GM19238 (cell line): ENCODE results near the gene CD96.

Experiments used
- DNase-seq: peaks from one replicate; pipeline ENCODE4 v3.0.0; 2011; ENCODE audit warnings: low spot score; ENCODE audit not compliant: insufficient read length

CD96 gene

GRCh38 chr3:111593666-111594065, 51.7 kb downstream of the CD96 start:
- no peak for DNase-seq

DNA sequence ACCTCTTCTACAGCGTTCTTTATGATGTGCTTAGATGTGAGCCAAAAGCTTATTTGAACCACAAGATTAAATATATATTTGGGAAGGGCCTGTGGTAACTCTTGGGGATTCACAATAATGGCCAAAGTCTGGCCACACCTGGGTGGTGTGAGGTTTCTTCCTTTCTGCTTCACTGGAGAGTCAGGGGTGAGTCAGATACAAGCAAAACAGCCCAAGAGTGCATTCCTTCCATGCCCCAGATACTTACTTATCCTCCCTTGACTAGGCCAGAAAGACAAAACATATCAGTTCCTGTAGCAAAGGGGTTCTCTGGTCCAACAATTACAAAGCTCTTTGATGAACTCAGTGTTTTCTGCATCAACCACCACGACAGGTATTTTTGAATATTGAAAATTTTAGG, 52.2 kb downstream of the CD96 start:
- no peak for DNase-seq

DNA sequence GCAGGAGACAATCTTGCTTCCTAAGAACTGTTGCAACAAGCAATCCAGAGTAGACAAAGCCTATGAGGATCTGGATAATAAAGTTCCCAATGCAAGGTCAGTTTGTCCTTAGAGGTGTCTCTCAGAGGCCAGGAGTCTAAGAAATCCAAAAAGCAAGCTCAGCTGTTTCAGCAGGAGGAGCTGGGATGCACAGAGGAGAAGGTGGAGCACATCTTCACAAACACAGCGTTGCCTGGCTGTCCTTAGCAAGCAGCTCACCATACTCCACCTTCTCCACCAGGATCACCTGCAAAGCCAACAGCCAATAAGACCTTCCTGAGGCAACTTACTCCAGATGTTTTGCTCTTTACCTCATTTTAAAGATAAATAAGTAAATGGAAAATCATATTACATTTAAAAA, 52.8 kb downstream of the CD96 start:
- no peak for DNase-seq

DNA sequence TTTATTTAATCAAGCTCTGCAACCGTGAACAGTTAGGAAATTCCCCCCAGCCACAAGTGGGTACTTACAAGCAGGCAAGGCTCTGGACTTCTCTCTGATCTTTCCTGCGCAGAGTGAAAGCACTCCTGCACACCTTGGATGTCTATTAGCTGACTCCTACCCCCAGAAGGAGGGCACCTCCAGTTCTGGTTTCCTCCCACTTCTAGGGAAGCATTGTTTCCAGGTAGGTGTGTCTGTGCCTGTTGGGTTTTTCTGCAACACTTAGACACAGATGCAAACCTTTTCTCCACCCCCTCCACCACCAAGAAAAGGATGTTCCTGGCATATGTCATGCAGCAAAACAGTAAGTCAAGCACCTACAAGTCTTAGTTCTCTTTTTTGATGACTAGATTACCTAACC, 53.2 kb downstream of the CD96 start, which contains the start of gene ZBED2:
TSS of gene ZBED2 (minus strand) at position 115 of the 400 bp plus-strand sequence. CDS start 1,145 bp downstream, outside the sequence.
- no peak for DNase-seq

DNA sequence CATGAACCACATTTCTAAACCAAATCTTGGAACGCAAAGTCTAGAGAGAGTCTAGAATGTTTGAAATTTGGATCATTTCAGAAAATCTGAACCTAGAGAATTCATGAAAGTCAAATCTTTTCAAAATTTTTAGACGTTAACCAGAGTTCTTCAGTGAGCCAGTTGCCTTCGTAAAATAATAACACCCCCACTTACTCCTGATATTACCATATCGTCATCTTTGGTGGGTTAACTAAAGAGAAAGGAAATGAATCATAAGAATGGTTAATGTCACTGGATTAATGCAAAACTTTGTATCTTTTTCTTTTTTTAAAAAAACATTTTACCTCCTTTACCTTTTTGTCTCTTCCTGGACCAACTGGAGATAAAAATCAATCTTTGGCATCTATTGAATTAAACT, 54.3 kb downstream of the CD96 start:
- no peak for DNase-seq

- no peak for DNase-seq
Measured at GRCh38 chr3:111598139-111598538, 56.1 kb downstream of the CD96 start.

GRCh38 chr3:111598552-111598951, 56.6 kb downstream of the CD96 start:
- no peak for DNase-seq

- no peak for DNase-seq
Measured at GRCh38 chr3:111601810-111602209, 59.8 kb downstream of the CD96 start.

DNA sequence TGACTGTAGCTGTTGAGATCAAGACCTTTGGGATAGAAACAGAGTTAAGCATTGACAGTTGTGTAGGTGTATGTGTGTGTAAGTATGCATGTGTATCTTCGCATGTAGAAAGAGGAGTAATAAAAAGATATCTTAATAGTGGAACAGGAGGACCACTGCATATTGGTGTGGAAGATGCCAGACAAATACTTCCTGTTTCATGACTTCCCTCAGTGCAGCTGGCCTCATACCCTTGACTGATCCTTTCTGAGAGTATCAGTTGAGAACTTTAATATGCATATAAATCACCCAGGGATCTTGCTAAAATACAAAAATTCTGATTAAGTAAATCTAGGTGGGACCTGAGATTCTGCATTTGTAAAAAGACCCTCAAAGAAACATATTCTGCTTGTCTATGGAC, 61.7 kb downstream of the CD96 start:
- DNase-seq: no peak

DNA sequence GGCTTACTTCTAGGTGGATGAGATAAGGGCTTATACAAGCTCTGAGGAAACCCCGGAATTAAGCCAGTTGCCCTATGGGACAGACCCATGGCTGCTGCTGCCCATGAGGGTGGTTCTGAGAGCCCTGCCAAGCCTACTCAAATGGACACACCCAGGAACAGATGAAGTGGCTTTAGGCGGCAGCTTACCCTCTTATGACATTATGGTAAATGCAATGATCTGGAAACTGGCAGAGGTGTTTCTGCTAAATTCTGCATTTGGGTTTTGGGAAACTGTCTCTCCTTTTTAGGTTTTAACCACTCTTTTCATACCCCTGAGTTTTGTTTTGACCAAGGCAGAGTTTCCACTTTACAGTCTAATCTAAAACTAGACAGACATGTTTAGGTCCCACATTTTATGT, 62.1 kb downstream of the CD96 start:
- DNase-seq: no peak

- DNase-seq: no peak
Measured at GRCh38 chr3:111605018-111605417, 63.0 kb downstream of the CD96 start.

DNA sequence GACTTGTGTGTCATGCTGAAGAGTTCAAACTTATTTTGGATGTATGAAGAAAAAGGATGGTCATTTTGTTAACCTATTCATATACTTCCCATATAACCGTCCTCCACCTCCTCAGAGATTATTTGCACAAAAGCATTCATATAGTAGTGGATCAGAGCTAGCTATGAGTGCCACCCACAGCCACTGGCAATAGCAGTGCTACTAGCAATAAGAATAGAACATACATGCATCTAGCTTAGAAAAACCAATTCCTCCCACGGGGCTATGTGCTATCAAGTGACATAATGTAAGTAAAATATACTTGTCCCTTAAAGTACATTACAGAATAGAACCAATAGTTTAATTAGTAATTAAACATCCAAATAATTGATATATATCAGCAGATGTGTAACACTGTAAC, 63.5 kb downstream of the CD96 start:
- DNase-seq: no peak

DNA sequence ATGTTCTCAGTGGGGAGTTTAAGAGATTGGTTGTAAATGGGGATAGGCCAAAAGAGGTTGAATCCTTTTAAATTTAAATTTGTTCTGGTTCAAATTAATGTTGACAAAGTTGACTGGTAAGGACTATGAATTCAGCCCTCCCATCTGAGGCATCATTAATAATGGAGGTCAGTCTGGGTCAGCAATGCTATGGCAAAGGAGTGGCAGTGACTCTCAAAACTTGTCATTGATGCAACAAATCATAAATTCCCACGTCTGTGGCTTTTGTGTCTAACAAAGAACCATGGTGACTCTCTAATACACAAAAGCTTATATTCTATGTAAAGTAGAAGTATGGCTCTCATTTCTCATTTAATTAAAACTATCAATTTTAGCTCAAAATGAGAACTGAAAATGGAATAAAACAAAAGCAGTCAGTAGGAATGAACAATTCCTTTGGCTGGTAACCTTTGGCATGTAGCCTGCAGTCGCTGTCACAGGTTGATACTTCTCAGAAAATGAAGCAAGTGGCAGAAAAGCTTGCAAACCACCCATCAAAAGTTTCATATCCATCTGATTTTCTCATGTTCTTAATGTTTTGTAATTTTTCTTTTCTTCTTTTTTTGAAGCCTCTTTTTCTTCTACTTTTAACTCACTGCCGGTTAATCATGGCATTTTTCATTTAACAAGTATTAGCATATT, 65.4 kb downstream of the CD96 start:
- DNase-seq: no peak

GRCh38 chr3:111608383-111608782, 66.4 kb downstream of the CD96 start:
- no peak for DNase-seq

GRCh38 chr3:111609700-111610099, 67.7 kb downstream of the CD96 start:
- no peak for DNase-seq

DNA sequence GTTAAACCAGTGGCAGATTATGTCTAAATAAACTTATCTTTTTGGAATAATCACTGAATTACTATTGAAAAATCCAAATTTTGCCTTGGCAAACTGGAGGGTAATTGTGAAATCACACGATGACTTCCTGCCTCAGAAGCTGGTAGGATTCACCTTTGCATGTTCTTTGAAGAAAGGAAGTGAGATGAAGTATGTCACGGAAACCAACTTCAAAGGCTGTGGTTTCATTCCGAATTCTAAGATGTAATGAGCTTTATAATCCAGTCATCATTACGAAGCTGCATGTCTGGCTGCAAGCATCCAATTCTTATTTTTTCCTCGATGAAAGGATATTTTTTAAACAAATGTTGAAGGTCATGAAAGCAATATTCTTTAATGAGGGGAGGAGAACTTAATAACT, 68.2 kb downstream of the CD96 start:
- DNase-seq: no peak

- no peak for DNase-seq
Measured at GRCh38 chr3:111610612-111611054, 68.6 kb downstream of the CD96 start.

DNA sequence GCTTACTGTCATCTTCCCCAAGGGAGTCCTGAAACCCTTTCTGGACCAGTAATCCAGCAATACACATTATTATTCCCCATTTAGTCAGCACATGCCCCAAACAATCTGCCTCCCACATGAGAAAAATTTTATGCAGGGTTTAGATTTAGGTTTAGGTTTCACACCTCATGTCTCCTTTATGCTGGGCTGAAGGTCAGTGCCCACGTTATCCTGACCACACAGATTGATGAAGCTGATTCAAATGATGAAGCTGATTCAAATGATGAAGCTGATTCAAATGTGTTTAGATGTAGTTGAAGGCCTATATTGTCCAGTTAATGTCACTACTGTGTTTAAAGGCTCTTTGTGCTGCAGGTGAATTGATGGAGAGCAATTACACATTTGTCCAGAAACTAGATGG, 71.3 kb downstream of the CD96 start:
- DNase-seq: no peak

DNA sequence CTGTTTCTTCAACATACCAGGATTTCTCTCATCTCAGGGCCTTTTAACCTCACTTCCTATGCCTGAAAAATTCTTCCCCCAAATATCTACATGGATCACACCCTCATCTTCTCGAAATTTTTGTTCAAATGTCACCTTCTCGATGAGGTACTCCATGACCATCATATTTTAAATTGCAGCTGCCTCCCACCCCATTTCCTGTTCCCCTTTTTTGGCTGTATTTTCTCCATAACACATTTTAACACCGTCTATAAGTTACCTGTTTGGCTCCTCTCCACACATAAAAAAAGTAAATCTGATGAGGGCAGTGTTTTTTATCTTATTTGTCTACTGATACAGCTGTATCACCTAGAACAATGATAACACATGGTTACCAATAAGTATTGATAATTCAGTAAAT, 73.9 kb downstream of the CD96 start:
- DNase-seq: no peak

DNA sequence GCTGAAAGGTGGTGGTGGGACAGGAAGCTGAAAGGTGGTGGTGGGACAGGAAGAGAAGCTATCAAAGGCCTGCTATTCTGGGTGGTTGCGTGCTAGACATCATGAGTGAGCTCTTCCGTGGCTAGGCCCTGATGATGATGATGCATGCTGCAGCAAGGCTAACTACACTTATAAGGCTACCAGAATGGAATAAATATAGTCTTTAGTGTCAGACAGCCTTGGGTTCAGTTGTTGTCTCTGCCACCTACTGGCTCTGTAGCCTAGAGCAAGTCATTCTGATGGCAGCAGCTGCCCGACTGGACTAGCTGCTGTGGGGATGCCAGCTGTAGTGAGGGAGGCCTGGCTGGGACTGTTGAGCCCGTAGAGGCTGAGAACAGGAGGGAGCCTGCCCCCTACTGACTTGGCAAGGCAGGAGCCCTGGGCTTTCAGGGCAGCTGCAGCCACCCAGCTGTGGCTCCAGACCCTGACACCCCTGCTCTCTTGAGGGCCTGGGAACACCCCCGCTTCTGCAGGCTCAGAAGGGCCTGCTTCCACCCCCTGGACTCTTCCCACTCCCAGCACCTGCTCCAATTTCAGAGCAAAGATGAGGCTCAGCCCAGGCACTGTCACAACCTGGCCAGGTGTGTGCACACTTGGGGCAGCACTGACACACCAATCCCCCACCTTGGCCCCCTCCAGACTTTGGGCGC, 74.6 kb downstream of the CD96 start:
- DNase-seq: no peak

GRCh38 chr3:111617406-111617805, 75.4 kb downstream of the CD96 start:
- no peak for DNase-seq

DNA sequence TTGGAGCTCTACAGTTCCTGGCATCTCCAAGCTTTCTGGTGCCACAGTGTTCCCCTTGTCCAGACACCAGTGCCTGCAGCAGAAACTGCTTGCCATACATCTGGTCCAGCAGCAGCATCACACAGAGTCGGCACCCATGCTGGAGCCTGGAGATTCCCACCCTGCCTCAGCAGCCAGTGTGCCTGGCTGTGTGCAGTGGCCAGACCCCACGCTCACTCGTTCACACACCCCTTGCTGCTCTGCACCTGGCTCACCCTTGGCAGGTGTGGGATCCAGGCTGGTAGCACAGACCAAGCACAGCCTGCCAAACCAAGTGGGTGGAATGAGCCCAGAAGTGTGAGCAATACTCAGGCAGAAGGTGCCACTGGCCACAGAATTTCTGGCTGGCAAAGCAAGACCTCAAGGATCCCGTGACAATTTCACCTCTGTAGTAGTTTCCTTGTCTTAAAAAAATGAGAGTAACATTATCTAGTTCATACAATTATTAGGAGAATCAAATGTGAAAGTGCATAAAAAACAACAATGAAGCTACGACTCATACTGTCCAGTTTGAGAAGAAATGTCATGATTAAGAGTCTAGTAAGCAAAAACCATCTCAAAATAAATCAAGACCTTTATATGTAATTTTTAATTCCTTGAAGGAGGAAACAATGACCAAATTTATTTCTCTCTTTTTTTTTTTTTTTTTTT, 76.1 kb downstream of the CD96 start:
- DNase-seq: no peak

- DNase-seq: no peak
Measured at GRCh38 chr3:111618945-111619344, 76.9 kb downstream of the CD96 start.
